ENCODE results near the gene TPT1.
"Not testable (repeated sequence)": the region's sequence is repeated elsewhere in the genome, so short reads cannot be mapped to it uniquely, and the experiment has no call there.

The TPT1 gene

DNA sequence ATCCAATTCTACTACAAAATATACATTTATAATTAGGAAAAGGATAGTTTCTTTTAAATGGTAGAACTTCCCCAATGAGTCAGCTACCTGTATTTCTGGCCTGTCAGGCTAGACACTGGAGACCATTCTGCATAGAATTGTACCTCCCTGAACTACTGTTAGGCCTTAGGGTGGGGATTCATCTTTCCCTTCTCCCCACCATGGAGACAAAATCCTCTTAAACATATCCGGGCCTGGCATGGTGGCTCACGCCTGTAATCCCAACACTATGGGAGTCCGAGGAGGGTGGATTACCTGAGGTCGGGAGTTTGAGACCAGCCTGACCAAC lies 24.5 kb upstream of the TPT1 start:
- no peak for DNase-seq

- DNase-seq = no peak
These were observed 24.0 kb upstream of the TPT1 start for GRCh38 chr13:45364876-45365557.

DNA sequence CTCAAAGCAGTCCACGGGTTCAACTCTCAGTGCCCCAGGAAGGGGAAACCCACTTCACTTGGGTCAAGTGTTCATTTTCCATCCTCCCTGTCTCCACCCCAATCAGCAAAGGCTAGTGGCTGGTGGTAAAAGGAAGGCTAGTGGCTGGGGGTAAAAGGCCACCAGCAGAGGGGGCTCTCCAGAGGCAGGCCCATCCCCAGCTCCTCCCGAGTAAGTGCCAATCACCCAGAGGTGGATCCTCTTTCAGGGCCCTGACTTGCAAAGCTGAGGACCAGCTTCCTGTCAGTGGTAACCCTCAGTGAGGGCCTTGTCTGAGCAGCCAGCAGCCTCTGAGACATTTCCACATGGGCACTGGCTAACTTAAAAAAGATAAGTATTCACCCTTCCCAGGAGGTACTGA lies 22.0 kb upstream of the TPT1 start:
- DNase-seq = no peak

DNA sequence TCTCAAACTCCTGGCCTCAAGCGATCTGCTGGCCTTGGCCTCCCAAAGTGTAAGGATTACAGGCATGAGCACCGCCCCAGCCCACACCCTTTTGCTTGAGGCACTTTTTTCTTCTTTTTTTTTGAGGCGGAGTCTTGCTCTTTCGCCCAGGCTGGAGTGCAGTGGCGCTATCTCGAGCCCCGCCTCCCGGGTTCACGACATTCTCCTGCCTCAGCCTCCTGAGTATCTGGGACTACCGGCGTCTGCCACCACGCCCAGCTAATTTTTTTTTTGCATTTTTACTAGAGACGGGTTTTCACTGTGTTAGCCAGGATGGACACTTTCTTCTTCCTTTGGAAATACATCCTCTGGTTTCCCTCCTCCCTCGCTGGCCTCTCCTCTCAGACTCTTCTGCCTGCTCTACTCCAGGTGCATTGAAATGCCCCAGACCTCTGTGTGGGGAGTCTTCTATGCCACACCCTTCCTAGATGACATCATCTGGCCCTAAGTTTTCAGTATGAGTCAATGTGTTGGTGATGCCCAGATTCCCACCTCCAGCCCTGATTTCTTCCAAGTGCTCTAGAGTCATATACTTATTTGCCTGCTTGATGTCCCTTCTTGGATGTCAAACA lies 20.7 kb upstream of the TPT1 start:
- DNase-seq = no peak

- DNase-seq = no peak
These were observed 16.1 kb upstream of the TPT1 start for GRCh38 chr13:45356966-45357672.

GRCh38 chr13:45353895-45354294 lies 12.9 kb upstream of the TPT1 start:
- no peak for DNase-seq

- no peak for DNase-seq
These were observed 11.0 kb upstream of the TPT1 start for GRCh38 chr13:45352031-45352430.

DNA sequence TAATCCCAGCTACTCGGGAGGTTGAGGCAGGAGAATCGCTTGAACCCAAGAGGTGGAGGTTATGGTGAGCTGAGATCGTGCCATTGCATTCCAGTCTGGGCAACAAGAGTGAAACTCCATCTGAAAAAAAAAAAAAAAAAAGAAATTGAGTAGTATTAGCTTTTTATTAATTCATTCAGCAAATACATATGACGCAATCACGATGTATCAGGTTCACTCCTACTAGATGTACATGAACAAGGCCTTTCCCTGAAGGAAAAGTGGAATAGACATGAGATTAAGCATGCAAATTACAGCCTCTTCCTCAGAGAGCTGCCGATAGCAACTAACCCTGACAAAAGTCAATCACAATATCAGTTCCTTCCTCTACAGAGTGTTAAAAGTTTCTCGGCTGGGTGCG lies 9.2 kb upstream of the TPT1 start:
- no peak for DNase-seq

- DNase-seq = no peak
These were observed 8.5 kb upstream of the TPT1 start for GRCh38 chr13:45349438-45349837.

GRCh38 chr13:45344064-45344463 lies 3.1 kb upstream of the TPT1 start:
- not testable (repeated sequence) for DNase-seq

- DNase-seq = not testable (repeated sequence)
These were observed 2.1 kb upstream of the TPT1 start for GRCh38 chr13:45343102-45343501.

GRCh38 chr13:45342668-45343067 lies 1.7 kb upstream of the TPT1 start:
- DNase-seq = not testable (repeated sequence)

DNA sequence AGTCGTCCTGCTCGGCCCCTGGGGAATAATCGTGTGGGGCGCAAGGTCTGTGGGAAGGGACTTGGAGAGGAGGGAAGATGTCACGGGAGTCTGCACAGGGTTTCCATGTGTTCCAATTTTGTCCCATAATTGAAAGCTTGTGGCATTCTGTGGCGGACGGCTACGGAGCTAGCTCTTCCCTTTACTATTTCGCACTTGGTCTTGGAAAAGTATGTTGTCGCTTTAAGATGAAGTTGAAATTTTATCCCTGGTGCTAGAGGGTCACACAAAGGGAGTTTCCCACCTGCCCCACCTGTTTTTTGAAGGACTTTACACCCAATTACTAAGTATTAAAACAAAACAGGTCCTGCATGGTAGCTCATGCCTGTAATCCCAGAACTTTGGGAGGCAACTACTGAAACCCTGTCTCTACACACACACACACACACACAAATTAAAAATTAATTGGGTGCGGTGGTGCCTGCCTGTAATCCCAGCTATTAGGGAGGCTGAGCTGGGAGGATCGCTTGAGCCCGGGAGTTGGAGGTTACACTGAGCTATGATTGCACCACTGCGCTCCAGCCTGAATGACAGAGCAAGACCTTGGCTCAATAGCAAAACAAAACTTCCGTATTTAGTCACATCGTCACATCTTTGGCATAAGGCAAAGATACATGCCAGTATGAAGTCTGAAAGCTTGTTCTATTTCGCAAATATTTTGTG lies 967 bp upstream of the TPT1 start:
- DNase-seq = no peak

DNA sequence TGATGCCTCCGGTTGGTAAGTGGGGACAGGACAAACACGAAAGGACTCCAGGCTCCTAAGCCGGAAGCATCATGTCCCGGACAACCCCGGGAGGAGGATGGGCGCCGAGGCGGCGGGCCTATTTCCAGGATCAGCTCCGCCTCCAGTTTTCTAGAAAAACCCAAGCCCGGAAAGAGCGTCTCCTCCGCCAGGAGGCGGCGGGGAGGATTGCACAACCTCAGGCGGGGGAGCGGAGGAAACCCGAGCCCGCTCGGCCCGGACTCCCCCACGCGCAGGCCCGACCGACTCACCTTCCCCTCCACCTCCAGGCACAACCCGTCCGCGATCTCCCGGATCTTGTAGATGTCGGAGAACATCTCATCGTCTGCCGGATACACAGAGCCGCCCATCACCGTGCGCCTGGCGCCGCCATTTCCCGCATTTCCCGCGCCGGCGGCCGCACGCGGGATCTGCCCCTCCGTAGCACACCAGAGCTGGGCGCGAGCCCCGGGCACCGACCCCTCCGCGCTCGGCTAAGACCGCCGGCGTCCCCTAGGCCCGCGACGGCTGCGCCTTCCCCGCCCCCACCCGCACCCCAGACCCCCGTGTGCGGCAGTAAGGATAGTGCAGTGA lies 455 bp downstream of the TPT1 start:
- peak; percentile 83 for DNase-seq

DNA sequence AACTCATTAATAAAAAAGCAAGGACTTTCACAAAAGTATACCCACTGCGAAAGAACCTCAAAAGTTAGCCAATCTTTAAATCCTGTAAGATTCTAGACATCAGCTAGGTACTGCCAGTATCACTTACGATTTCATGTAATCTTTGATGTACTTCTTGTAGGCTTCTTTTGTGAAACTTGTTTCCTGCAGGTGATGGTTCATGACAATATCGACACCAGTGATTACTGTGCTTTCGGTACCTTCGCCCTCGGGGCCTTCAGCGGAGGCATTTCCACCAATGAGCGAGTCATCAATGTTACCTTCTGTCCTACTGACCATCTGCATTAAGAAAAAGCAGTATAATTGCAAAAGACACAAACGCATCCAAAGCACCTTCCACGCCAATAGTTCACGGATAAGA lies 1.1 kb downstream of the TPT1 start:
- no peak for DNase-seq

- DNase-seq = no peak
These were observed 1.6 kb downstream of the TPT1 start for GRCh38 chr13:45339399-45339798.

GRCh38 chr13:45337803-45338202 lies 3.2 kb downstream of the TPT1 start:
- DNase-seq = no peak

DNA sequence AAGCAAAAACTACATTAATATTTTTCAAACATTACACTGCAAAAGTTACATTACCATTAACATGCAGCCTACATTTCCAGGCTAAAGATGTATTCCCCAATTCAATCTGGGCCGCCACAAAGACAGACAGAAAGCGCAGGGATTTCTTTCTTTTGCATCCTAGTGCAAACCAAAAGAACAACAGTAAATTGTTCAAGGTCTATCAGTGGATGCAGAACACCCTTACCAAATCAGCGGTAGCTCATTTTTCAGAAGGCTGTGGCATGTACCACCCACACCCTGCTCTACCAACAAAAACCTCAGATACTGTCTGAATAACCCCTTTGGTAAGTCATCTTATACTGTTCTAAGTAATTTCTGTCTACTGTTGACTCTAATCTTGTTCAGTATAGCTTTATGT lies 3.6 kb downstream of the TPT1 start:
- DNase-seq = no peak

DNA sequence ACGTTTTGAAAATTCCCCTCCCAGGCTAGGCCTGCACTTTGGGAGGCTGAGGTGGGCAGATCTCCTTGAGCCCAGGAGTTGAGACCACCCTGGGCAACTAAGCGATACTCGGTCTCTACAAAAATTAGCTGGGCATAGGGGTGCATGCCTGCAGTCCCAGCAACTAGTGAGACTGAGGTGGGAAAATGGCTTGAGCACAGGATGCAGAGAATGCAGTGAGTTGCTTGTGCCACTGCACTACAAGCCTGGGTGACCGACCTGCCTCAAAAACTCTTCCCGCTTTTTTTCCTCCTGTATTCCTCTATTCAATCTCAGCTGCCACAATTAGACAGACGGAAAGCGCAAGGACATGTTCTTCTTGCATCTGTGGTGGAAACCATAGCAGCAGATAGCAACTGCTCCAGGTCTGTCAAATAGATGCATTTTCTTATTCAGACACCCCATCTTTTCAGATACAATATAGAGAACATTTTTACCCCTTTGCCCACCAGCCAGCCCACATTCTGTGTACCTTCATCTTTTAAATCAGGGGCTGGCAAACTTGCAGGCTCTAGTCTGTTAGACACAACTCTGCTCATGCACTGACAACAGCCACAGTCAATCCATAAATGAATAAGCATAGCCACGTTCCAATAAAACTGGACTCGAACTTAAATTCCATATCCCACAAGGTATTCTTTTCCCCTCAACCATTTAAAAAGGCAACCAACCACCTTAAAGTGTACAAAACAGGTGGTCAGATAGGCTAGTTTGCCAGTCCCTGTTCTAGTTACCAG lies 4.8 kb downstream of the TPT1 start:
- no peak for DNase-seq

DNA sequence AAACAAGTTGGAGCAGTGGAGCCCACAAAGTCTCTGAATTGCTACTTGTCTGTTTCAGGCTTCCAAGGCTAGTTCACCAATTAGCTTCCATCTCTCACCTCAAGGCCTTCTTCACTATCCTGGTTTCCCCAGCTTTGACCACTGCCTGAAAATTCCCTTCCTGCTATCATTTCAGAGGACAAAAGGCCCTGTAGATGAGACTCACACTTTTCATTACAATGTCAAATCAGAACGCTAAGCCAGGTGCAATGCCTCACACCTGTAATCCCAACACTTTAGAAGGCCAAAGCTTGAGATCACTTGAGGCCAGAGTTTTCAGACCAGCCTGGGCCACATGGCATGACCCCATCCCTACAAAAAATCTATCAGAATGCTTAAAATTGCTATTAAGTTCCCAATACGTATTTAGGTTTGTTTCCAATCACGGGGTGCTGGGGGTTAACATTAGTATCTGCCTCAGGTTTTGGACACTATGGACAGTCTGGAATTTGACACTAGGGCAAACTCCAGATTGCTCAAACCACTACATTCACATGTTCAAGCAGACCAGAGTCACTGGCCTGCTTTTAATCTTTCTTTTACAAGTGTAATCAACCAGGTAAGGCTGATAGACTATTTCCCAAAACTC lies 5.5 kb downstream of the TPT1 start:
- no peak for DNase-seq

- peak; percentile 69 for DNase-seq
These were observed 6.7 kb downstream of the TPT1 start for GRCh38 chr13:45333977-45334922.
